Natural killer cell treated with Interleukin-12 subunit alpha and Interleukin-12 subunit beta and Interleukin-15 and Interleukin-18, amount 100 ng/mL, for 72 hours (primary cell): ENCODE results near the gene ZNF497. TPM values are rescaled to one million over a fixed set of nuclear protein-coding genes. Genes with fewer than 3 reads are reported as not detected.
A peak's percentile ranks its signal among the peaks of the same experiment; 100 is the strongest.

Experiments used
- ATAC-seq, 2 donors: fragments of 150-1000 bp; cut with Tn5 transposase in 1 of 2; sonication (Bioruptor Pico), chemical (Tn5 transposase) in 1 of 2; 2 replicates each; pipeline ENCODE4 v1.10.0; 2021
- DNase-seq: peaks from one replicate; pipeline ENCODE4 v3.0.0; 2022; ENCODE audit warnings: low spot score
- H3K27ac Mint-ChIP-seq, 2 donors: 1 replicate in 1 of 2; 2 replicates in 1 of 2; pipeline ENCODE4 v1.8.0; 2022; ENCODE audit warnings: mixed read lengths in 2 of 2, mild to moderate bottlenecking in 1 of 2, moderate library complexity in 1 of 2
- H3K27me3 Mint-ChIP-seq, 2 donors: 1 replicate in 1 of 2; 2 replicates in 1 of 2; pipeline ENCODE4 v1.8.0; 2022; ENCODE audit warnings: mixed read lengths in 2 of 2
- H3K36me3 Mint-ChIP-seq: one replicate; pipeline ENCODE4 v1.8.0; 2022; ENCODE audit warnings: mixed read lengths
- H3K4me1 Mint-ChIP-seq, 2 donors: 1 replicate in 1 of 2; 2 replicates in 1 of 2; pipeline ENCODE4 v1.8.0; 2022; ENCODE audit warnings: low read depth in 2 of 2, mixed read lengths in 2 of 2, mild to moderate bottlenecking in 1 of 2
- H3K4me3 Mint-ChIP-seq: one replicate; pipeline ENCODE4 v1.8.0; 2022; ENCODE audit warnings: mixed read lengths
- H3K9me3 Mint-ChIP-seq: 2 replicates; pipeline ENCODE4 v1.8.0; 2022; ENCODE audit warnings: mixed read lengths
- total RNA-seq, 2 donors: library from RNA; stranded (reverse); gene quantifications; one replicate each; pipeline ENCODE4 v1.2.3, GENCODE V29; 2022

ZNF497 gene
- total RNA-seq, 2 donors from 2014 or later: 0.52 to 1.4 TPM

GRCh38 chr19:58398087-58398486, 35.5 kb upstream of the ZNF497 start:
- Mint-ChIP-seq H3K9me3 (no peaks in the 10 kb centered on the region), H3K36me3 (peaks cover 14% of the 10 kb centered on the region)

GRCh38 chr19:58397533-58398037, 35.0 kb upstream of the ZNF497 start:
- ATAC-seq: no peak
- DNase-seq: peak; percentile 49
- Mint-ChIP-seq H3K36me3 (peaks cover 14% of the 10 kb centered on the region), H3K27ac (no peak overlapping the region), H3K4me1 (peaks cover 12 to 23% of the 10 kb centered on the region in 2 donors), H3K9me3 (no peaks in the 10 kb centered on the region), H3K4me3 (no peak overlapping the region), H3K27me3 (peaks cover 0 to 2% of the 10 kb centered on the region in 2 donors)

More at GRCh38 chr19:58398087-58398486, 35.5 kb upstream of the ZNF497 start:
- DNase-seq (peak; percentile 37), ATAC-seq (no peak)
- Mint-ChIP-seq H3K4me3 (no peak overlapping the region), H3K27ac (no peak overlapping the region), H3K4me1 (peaks cover 12 to 20% of the 10 kb centered on the region in 2 donors), H3K27me3 (peaks cover 0 to 2% of the 10 kb centered on the region in 2 donors)

- Mint-ChIP-seq H3K27ac (no peak overlapping the region), H3K36me3 (peaks cover 14% of the 10 kb centered on the region), H3K27me3 (peaks cover 0 to 2% of the 10 kb centered on the region in 2 donors), H3K4me1 (peaks cover 12 to 23% of the 10 kb centered on the region in 2 donors), H3K9me3 (no peaks in the 10 kb centered on the region), H3K4me3 (no peak overlapping the region)
- DNase-seq: peak; percentile 56
- ATAC-seq: no peak
Measured at GRCh38 chr19:58396691-58397532, 34.4 kb upstream of the ZNF497 start.

GRCh38 chr19:58395979-58396627, 33.6 kb upstream of the ZNF497 start:
- H3K4me1 Mint-ChIP-seq: peaks cover 8 to 19% of the 10 kb centered on the region in 2 donors
- no peak overlapping the region for H3K27ac Mint-ChIP-seq
- peaks cover 0 to 2% of the 10 kb centered on the region in 2 donors for H3K27me3 Mint-ChIP-seq
- no peaks in the 10 kb centered on the region for H3K9me3 Mint-ChIP-seq
- no peak for ATAC-seq
- H3K36me3 Mint-ChIP-seq: peaks cover 14% of the 10 kb centered on the region
- no peak overlapping the region for H3K4me3 Mint-ChIP-seq
- DNase-seq: peak; percentile 55

- peak in 1 of 2 donors; percentile 17 for ATAC-seq
- H3K4me3 Mint-ChIP-seq: no peak within 1 kb of the TSS
Measured at GRCh38 chr19:58395220-58395978, 32.8 kb upstream of the ZNF497 start, which contains the start of gene RNF225. Gene RNF225 (plus strand): TSS chr19:58395656. CDS start chr19:58396090, 434 bp downstream.

GRCh38 chr19:58394821-58395219, 32.3 kb upstream of the ZNF497 start:
- ATAC-seq: no peak
- Mint-ChIP-seq H3K36me3 (peaks cover 14% of the 10 kb centered on the region), H3K4me3 (no peak overlapping the region), H3K4me1 (peaks cover 6 to 16% of the 10 kb centered on the region in 2 donors), H3K27me3 (peaks cover 0 to 2% of the 10 kb centered on the region in 2 donors), H3K27ac (no peak overlapping the region), H3K9me3 (no peaks in the 10 kb centered on the region)
- DNase-seq: peak; percentile 28

More at GRCh38 chr19:58395220-58395978, 32.8 kb upstream of the ZNF497 start, which contains the start of gene RNF225:
- peak; percentile 37 for DNase-seq
- Mint-ChIP-seq H3K36me3 (peaks cover 14% of the 10 kb centered on the region), H3K27ac (no peak within 1 kb of the TSS), H3K4me1 (peaks cover 6 to 17% of the 10 kb centered on the region in 2 donors), H3K9me3 (no peaks in the 10 kb centered on the region), H3K27me3 (peaks cover 0 to 2% of the 10 kb centered on the region in 2 donors)

- Mint-ChIP-seq H3K9me3 (no peaks in the 10 kb centered on the region), H3K27ac (no peak overlapping the region), H3K36me3 (peaks cover 21% of the 10 kb centered on the region), H3K27me3 (peaks cover 0 to 2% of the 10 kb centered on the region in 2 donors), H3K4me1 (peaks cover 13 to 19% of the 10 kb centered on the region in 2 donors), H3K4me3 (no peak overlapping the region)
- DNase-seq (no peak), ATAC-seq (no peak)
Measured at GRCh38 chr19:58393725-58394033, 31.1 kb upstream of the ZNF497 start.

GRCh38 chr19:58392945-58393724, 30.6 kb upstream of the ZNF497 start:
- H3K27me3 Mint-ChIP-seq: peaks cover 0 to 2% of the 10 kb centered on the region in 2 donors
- no peaks in the 10 kb centered on the region for H3K9me3 Mint-ChIP-seq
- DNase-seq: no peak
- no peak overlapping the region for H3K27ac Mint-ChIP-seq
- H3K36me3 Mint-ChIP-seq: peaks cover 24% of the 10 kb centered on the region
- peaks cover 15 to 20% of the 10 kb centered on the region in 2 donors for H3K4me1 Mint-ChIP-seq
- ATAC-seq: no peak
- no peak overlapping the region for H3K4me3 Mint-ChIP-seq

GRCh38 chr19:58388175-58388526, 25.6 kb upstream of the ZNF497 start:
- ATAC-seq (no peak), DNase-seq (no peak)
- Mint-ChIP-seq H3K9me3 (no peaks in the 10 kb centered on the region), H3K27me3 (no peaks in the 10 kb centered on the region), H3K27ac (peak overlapping the region; percentile 93 to 95), H3K4me1 (peaks cover 24 to 28% of the 10 kb centered on the region in 2 donors), H3K4me3 (peak overlapping the region; percentile 90), H3K36me3 (peaks cover 14% of the 10 kb centered on the region)

GRCh38 chr19:58387338-58388174, 25.0 kb upstream of the ZNF497 start:
- no peaks in the 10 kb centered on the region for H3K27me3 Mint-ChIP-seq
- H3K4me1 Mint-ChIP-seq: peaks cover 21 to 28% of the 10 kb centered on the region in 2 donors
- ATAC-seq (no peak), DNase-seq (no peak)
- H3K9me3 Mint-ChIP-seq: no peaks in the 10 kb centered on the region
- peak overlapping the region; percentile 93 to 95 for H3K27ac Mint-ChIP-seq
- H3K36me3 Mint-ChIP-seq: peaks cover 14% of the 10 kb centered on the region
- H3K4me3 Mint-ChIP-seq: peak overlapping the region; percentile 90

- peak; percentile 97 for DNase-seq
- Mint-ChIP-seq H3K36me3 (peaks cover 14% of the 10 kb centered on the region), H3K9me3 (no peaks in the 10 kb centered on the region), H3K27ac (peak within 1 kb of the TSS; percentile 93 to 95), H3K27me3 (no peaks in the 10 kb centered on the region), H3K4me1 (peaks cover 25 to 33% of the 10 kb centered on the region in 2 donors), H3K4me3 (peak within 1 kb of the TSS; percentile 90)
- peak; percentile 95 to 97 for ATAC-seq
Measured at GRCh38 chr19:58386576-58387337, 24.2 kb upstream of the ZNF497 start, which contains the start of gene RPS5. Gene RPS5 (plus strand): TSS chr19:58387269. CDS start chr19:58388138, 869 bp downstream.
